Sigmoid colon (tissue), 7 donors: ENCODE measurements around the gene SLC9A3. TPM values are rescaled to one million over a fixed set of nuclear protein-coding genes. Genes with fewer than 3 reads are reported as not detected.

ENCODE experiments used
- DNase-seq: peaks from one replicate; pipeline ENCODE4 v3.0.0-alpha.2; 2019
- H3K27ac ChIP-seq, 4 donors: fragments of 200-600 bp; sonication (generic); one replicate each; pipeline ENCODE4 v1.5.1; 2016 to 2019; ENCODE audit warnings: mild to moderate bottlenecking in 1 of 4
- H3K27me3 ChIP-seq, 3 donors: fragments of 200-600 bp; sonication (generic); one replicate each; pipeline ENCODE4 v1.5.1; 2019; ENCODE audit warnings: mild to moderate bottlenecking in 1 of 3
- H3K36me3 ChIP-seq, 4 donors: fragments of 200-600 bp; sonication (generic); one replicate each; pipeline ENCODE4 v1.5.1; 2016 to 2019
- H3K4me1 ChIP-seq, 4 donors: fragments of 200-600 bp; sonication (generic); one replicate each; pipeline ENCODE4 v1.5.1; 2017 to 2019
- H3K4me3 ChIP-seq, 4 donors: fragments of 200-600 bp; sonication (generic); one replicate each; pipeline ENCODE4 v1.5.1; 2017 to 2019; ENCODE audit warnings: mild to moderate bottlenecking in 2 of 4, moderate library complexity in 1 of 4
- H3K9me3 ChIP-seq, 4 donors: fragments of 200-600 bp in 3 of 4; sonication (generic) in 3 of 4; one replicate each; pipeline versions ENCODE4 v1.5.1 to v1.6.1; 2013 to 2019
- CTCF ChIP-seq, 4 experiments: fragments of 450-650 bp in 3 of 4; fragments of 200-600 bp in 1 of 4; IDR thresholded peaks; one replicate each; pipeline ENCODE4 v1.5.1; 2016 to 2019; ENCODE audit warnings: antibody characterized with exemption in 4 of 4, mild to moderate bottlenecking in 3 of 4, moderate library complexity in 2 of 4
- EP300 ChIP-seq, 4 donors: sonication (generic); formaldehyde crosslinking; IDR thresholded peaks; one replicate each; pipeline ENCODE4 v1.6.1; 2017; ENCODE audit warnings: antibody characterized with exemption in 4 of 4
- POLR2A ChIP-seq, 2 donors: fragments of 450-650 bp; IDR thresholded peaks; one replicate each; pipeline ENCODE4 v1.6.1; 2016; ENCODE audit warnings: antibody characterized with exemption in 2 of 2, mild to moderate bottlenecking in 2 of 2, moderate library complexity in 2 of 2
- POLR2AphosphoS5 ChIP-seq, 4 donors: sonication (generic); formaldehyde crosslinking; IDR thresholded peaks; one replicate each; pipeline ENCODE4 v1.6.1; 2017; ENCODE audit warnings: antibody characterized with exemption in 4 of 4
- WGBS, 2 donors: extraction: QIAGEN DNeasy Blood & Tissue Kit; methylation state at CpG; one replicate each; pipeline ENCODE4 v1.1.7; 2013; 5-methylcytosine and 5-hydroxymethylcytosine counted together
- intact Hi-C: fragments of 100-400 bp; cut with DNase I; formaldehyde crosslinking; loops from one replicate; pipeline ENCODE4 v1.15.1; 2023
- polyA plus RNA-seq, 3 donors: library from polyadenylated mRNA; stranded (reverse); fragments of 200-250 nt; gene quantifications; one replicate each; pipeline ENCODE4 v1.2.3, GENCODE V29; 2013
- total RNA-seq, 4 donors: library from RNA; depleted of rRNA; stranded (reverse); fragments of >200 nt; gene quantifications; one replicate each; pipeline ENCODE4 v1.1.0, GENCODE V29; 2016
- donor health status: healthy with polysubstance abuse.
- donor health status: Bipolar disorder and iron deficiency.
- donor health status: healthy.

Gene SLC9A3
- total and polyA plus RNA-seq, 7 donors: 0.83 to 51.3 (median 2.5) TPM

DNA sequence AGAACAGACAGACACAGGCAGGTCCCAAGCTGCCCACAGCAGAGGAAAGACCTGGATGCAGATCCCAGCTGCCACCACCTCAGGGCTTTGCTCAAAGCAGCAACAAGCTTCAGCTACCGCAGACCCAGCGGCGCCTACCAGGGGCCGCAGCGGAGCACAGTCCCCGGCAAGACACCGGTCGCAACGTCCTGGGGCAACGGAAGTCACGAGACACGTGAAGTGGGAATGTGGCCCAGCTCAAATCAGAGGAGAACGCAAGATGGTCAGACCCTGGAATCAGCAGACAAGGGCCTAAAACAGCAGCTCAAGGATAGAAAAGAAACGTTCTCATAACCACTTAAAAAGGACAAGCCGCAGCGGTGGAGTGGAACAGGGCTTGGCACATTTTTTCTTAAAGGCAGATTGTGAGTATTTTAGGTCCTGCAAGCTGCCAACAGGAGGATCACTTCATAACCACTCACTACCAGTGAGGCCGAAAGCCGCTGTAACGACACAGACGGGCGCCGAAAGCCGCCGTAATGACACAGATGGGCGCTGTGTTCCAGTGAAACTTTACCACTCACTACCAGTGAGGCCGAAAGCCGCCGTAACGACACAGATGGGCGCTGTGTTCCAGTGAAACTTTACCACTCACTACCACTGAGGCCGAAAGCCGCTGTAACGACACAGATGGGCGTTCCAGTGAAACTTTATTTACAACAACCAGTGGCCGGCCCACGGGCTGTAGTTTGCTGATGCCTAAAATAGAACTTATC, 21.7 kb downstream of the SLC9A3 start:
- H3K27ac ChIP-seq: no peak overlapping the region
- 82 to 86% methylated on average over 36 of the region's 36 CpGs for WGBS, 2 donors

DNA sequence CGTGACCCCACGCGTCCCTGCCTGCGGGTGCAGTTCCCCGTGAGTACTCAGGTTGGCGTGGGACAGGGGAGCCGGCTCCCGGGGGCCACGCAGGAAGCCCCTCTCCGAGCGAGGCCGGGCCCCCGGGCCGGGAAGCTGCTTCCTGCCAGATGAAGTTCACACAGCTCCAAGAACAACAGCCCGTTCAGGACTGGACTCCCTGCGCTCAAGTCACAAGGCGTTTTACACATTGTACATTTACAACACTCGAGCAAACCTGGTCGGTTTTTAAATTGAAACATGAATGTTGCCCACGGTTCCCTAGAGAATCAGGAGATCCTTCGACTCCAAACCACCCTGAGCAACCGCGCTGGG, 22.4 kb downstream of the SLC9A3 start:
- no peaks in the 10 kb centered on the region for H3K4me1 ChIP-seq
- no peak overlapping the region for H3K4me3 ChIP-seq
- H3K9me3 ChIP-seq: no peaks in the 10 kb centered on the region
- H3K36me3 ChIP-seq: no peaks in the 10 kb centered on the region
- WGBS, 2 donors: 35 to 76% methylated on average over 23 of the region's 23 CpGs
- no peak for DNase-seq
- TF ChIP-seq POLR2AphosphoS5 (IDR thresholded peaks at IDR 0.05) (no peak), EP300 (IDR thresholded peaks at IDR 0.05) (no peak), POLR2A (IDR thresholded peaks at IDR 0.05) (no peak), CTCF (IDR thresholded peaks at IDR 0.05) (no peak)
- intact Hi-C loops: no loop called here
- H3K27ac ChIP-seq: no peak overlapping the region
- peaks cover 3 to 90% (median 67%) of the 10 kb centered on the region in 3 donors for H3K27me3 ChIP-seq

More for the DNA sequence above, 21.7 kb downstream of the SLC9A3 start:
- DNase-seq: no peak
- no peaks in the 10 kb centered on the region for H3K36me3 ChIP-seq
- H3K4me3 ChIP-seq: no peak overlapping the region
- TF ChIP-seq POLR2AphosphoS5 (IDR thresholded peaks at IDR 0.05) (no peak), POLR2A (IDR thresholded peaks at IDR 0.05) (no peak), EP300 (IDR thresholded peaks at IDR 0.05) (no peak), CTCF (IDR thresholded peaks at IDR 0.05) (no peak)
- H3K27me3 ChIP-seq: peaks cover 3 to 84% (median 67%) of the 10 kb centered on the region in 3 donors
- intact Hi-C loops: no loop called here
- H3K9me3 ChIP-seq: no peaks in the 10 kb centered on the region
- no peaks in the 10 kb centered on the region for H3K4me1 ChIP-seq

DNA sequence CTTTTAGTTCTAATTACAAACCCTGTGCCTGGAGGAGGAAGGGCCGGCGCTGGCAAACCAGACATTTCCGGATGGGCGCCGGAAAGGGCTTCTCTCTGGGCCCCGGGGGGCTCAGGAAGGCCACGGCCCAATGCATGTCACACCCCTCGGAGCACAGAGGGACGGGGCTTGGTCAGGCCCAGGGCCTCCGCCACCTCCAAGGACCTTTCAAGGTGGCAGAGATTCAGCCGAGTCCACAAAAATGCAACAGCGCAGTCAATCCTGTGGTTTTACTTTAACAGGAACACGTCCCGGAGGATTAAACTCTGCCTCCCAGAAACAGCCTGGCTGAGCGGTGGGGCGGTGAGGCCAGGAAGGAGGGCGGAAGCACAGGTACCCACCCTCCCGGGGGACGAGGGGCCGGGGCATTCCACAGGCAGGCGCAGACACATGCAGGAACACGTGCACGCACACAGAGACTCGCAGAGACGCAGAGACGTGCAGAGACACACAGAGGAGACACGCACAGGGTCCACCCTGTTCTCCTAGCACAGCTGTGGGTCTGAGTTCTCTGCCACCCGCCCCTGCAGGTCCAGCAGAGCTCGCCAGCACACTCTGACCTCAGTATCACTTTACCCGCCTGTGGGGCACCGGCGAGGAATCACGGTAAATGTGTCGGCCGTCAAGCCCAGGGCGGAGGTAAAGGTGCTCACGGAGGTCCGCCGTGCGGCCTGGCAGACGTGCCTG, 23.0 kb downstream of the SLC9A3 start:
- H3K27ac ChIP-seq: no peak overlapping the region
- WGBS, 2 donors: 73% methylated on average over 41 of the region's 41 CpGs
- H3K36me3 ChIP-seq: no peaks in the 10 kb centered on the region
- H3K27me3 ChIP-seq: peaks cover 3 to 87% (median 65%) of the 10 kb centered on the region in 3 donors
- no peaks in the 10 kb centered on the region for H3K4me1 ChIP-seq
- H3K4me3 ChIP-seq: no peak overlapping the region
- TF ChIP-seq CTCF (IDR thresholded peaks at IDR 0.05): no peak
- no peak for TF ChIP-seq POLR2AphosphoS5 (IDR thresholded peaks at IDR 0.05)
- TF ChIP-seq EP300 (IDR thresholded peaks at IDR 0.05): no peak
- TF ChIP-seq POLR2A (IDR thresholded peaks at IDR 0.05): no peak
- no peak for DNase-seq
- no peaks in the 10 kb centered on the region for H3K9me3 ChIP-seq
- intact Hi-C loops: no loop called here

GRCh38 chr5:500491-500890, 23.8 kb downstream of the SLC9A3 start:
- TF ChIP-seq POLR2AphosphoS5 (IDR thresholded peaks at IDR 0.05) (no peak), EP300 (IDR thresholded peaks at IDR 0.05) (no peak), CTCF (IDR thresholded peaks at IDR 0.05) (no peak), POLR2A (IDR thresholded peaks at IDR 0.05) (no peak)
- intact Hi-C loops: no loop called here
- H3K27me3 ChIP-seq: peaks cover 3 to 85% (median 59%) of the 10 kb centered on the region in 3 donors

More at GRCh38 chr5:500491-500890, 23.8 kb downstream of the SLC9A3 start:
- no peak overlapping the region for H3K27ac ChIP-seq
- no peaks in the 10 kb centered on the region for H3K36me3 ChIP-seq
- no peaks in the 10 kb centered on the region for H3K9me3 ChIP-seq
- no peak for DNase-seq
- no peaks in the 10 kb centered on the region for H3K4me1 ChIP-seq
- no peak overlapping the region for H3K4me3 ChIP-seq
- WGBS, 2 donors: 91 to 93% methylated on average over 10 of the region's 10 CpGs
